A673 (cell line): Measurements from ENCODE around the gene ATP2B3.

Experiments used
- EZH2 ChIP-seq: fragments of 200-600 bp; sonication (generic); IDR thresholded peaks from 2 replicates; pipeline ENCODE4 v1.6.1; 2017; ENCODE audit warnings: borderline replicate concordance, low read depth, mild to moderate bottlenecking, mixed read lengths, antibody characterized with exemption, low read length; ENCODE audit not compliant: poor library complexity, severe bottlenecking
- TF ChIP-seq, protein P1 (sequence below): fragments of 300-800, 200-600 bp; sonication (generic); conservative IDR thresholded peaks from 2 replicates; pipeline ENCODE4 v1.5.1; 2017; ENCODE audit warnings: low read depth, mild to moderate bottlenecking, antibody characterized with exemption, low read length, moderate library complexity, mixed read lengths

- TF ChIP-seq, protein P1, sequence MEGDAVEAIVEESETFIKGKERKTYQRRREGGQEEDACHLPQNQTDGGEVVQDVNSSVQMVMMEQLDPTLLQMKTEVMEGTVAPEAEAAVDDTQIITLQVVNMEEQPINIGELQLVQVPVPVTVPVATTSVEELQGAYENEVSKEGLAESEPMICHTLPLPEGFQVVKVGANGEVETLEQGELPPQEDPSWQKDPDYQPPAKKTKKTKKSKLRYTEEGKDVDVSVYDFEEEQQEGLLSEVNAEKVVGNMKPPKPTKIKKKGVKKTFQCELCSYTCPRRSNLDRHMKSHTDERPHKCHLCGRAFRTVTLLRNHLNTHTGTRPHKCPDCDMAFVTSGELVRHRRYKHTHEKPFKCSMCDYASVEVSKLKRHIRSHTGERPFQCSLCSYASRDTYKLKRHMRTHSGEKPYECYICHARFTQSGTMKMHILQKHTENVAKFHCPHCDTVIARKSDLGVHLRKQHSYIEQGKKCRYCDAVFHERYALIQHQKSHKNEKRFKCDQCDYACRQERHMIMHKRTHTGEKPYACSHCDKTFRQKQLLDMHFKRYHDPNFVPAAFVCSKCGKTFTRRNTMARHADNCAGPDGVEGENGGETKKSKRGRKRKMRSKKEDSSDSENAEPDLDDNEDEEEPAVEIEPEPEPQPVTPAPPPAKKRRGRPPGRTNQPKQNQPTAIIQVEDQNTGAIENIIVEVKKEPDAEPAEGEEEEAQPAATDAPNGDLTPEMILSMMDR: no peak
- TF ChIP-seq EZH2: no peak
Measured at GRCh38 chrX:153526042-153526441, 8.6 kb downstream of the ATP2B3 start.
